Measurements from ENCODE around the gene P2RX2.

P2RX2 gene

GRCh38 chr12:132668191-132669088, 49.9 kb downstream of the P2RX2 start:
- no peak for DNase-seq

- no peak for DNase-seq
Measured at GRCh38 chr12:132669166-132669879, 50.7 kb downstream of the P2RX2 start.

Data from RPMI8226 (cell line).